Lower leg skin (tissue), 4 donors: ENCODE measurements around the gene RNASEH2B. TPM values are rescaled to one million over a fixed set of nuclear protein-coding genes. Genes with fewer than 3 reads are reported as not detected.

Experiments used
- DNase-seq, 2 donors: peaks; one replicate each; pipeline ENCODE4 v3.0.0-alpha.2; 2019; ENCODE audit warnings: low spot score in 2 of 2
- H3K4me3 ChIP-seq: fragments of 200-600 bp; sonication (generic); 2 replicates; pipeline ENCODE4 v1.5.1; 2017; ENCODE audit warnings: mild to moderate bottlenecking, low read depth; ENCODE audit not compliant: poor library complexity, severe bottlenecking
- CTCF ChIP-seq, 3 donors: fragments of 450-650 bp; IDR thresholded peaks; one replicate each; pipeline ENCODE4 v1.5.1; 2016; ENCODE audit warnings: antibody characterized with exemption in 3 of 3, mild to moderate bottlenecking in 3 of 3, moderate library complexity in 2 of 3
- POLR2A ChIP-seq, 2 donors: fragments of 450-650 bp; IDR thresholded peaks; one replicate each; pipeline ENCODE4 v1.6.1; 2016 to 2017; ENCODE audit warnings: antibody characterized with exemption in 2 of 2, mild to moderate bottlenecking in 1 of 2, moderate library complexity in 1 of 2
- WGBS, 2 donors: methylation state at CpG; one replicate each; pipeline ENCODE4 v1.1.5; 2018; 5-methylcytosine and 5-hydroxymethylcytosine counted together
- intact Hi-C: fragments of 100-400 bp; cut with DNase I; formaldehyde crosslinking; loops from one replicate; pipeline ENCODE4 v1.15.0; 2023; ENCODE audit warnings: low total_unique reads
- total RNA-seq, 4 donors: library from RNA; depleted of rRNA; stranded (reverse); fragments of >200 nt; gene quantifications; one replicate each; pipeline ENCODE4 v1.1.0, GENCODE V29; 2016

Gene RNASEH2B
- total RNA-seq, 4 donors from 2014 or later = 22.8 to 47.9 (median 25.1) TPM

- intact Hi-C loops = no loop called here
- no peak for DNase-seq
- H3K4me3 ChIP-seq = no peak overlapping the region
- no peak for TF ChIP-seq CTCF (IDR thresholded peaks at IDR 0.05)
- TF ChIP-seq POLR2A (IDR thresholded peaks at IDR 0.05) = no peak
- 74 to 84% methylated on average over 4 of the region's 4 CpGs for WGBS, 2 donors
These were observed 86.3 kb downstream of the RNASEH2B start for GRCh38 chr13:50995854-50996253.

GRCh38 chr13:50998326-50998725 lies 88.7 kb downstream of the RNASEH2B start:
- WGBS, 2 donors = 66 to 77% methylated on average over 3 of the region's 3 CpGs
- H3K4me3 ChIP-seq = no peak overlapping the region
- TF ChIP-seq POLR2A (IDR thresholded peaks at IDR 0.05) (no peak), CTCF (IDR thresholded peaks at IDR 0.05) (no peak)
- intact Hi-C loops = no loop called here
- no peak for DNase-seq

- DNase-seq = peak in 1 of 2 donors; percentile 57
- no peak overlapping the region for H3K4me3 ChIP-seq
- intact Hi-C loops = no loop called here
- 87% methylated on average over 7 of the region's 7 CpGs for WGBS, 2 donors
- TF ChIP-seq POLR2A (IDR thresholded peaks at IDR 0.05) (no peak), CTCF (IDR thresholded peaks at IDR 0.05) (no peak)
These were observed 90.0 kb downstream of the RNASEH2B start for GRCh38 chr13:50999641-51000040.

GRCh38 chr13:51000061-51000460 lies 90.5 kb downstream of the RNASEH2B start:
- intact Hi-C loops = no loop called here
- WGBS, 2 donors = 46 to 57% methylated on average over 5 of the region's 5 CpGs
- H3K4me3 ChIP-seq = no peak overlapping the region
- TF ChIP-seq CTCF (IDR thresholded peaks at IDR 0.05) (no peak), POLR2A (IDR thresholded peaks at IDR 0.05) (no peak)
- DNase-seq = no peak

GRCh38 chr13:51000571-51001260 lies 91.1 kb downstream of the RNASEH2B start:
- no peak overlapping the region for H3K4me3 ChIP-seq
- WGBS, 2 donors = 52 to 59% methylated on average over 15 of the region's 15 CpGs
- no peak for TF ChIP-seq POLR2A (IDR thresholded peaks at IDR 0.05)
- peak; percentile 79 to 89 for DNase-seq
- intact Hi-C loops = no loop called here

GRCh38 chr13:51001335-51001734 lies 91.7 kb downstream of the RNASEH2B start:
- TF ChIP-seq CTCF (IDR thresholded peaks at IDR 0.05) (no peak), POLR2A (IDR thresholded peaks at IDR 0.05) (no peak)
- WGBS, 2 donors = 75 to 91% methylated on average over 4 to 8 of the region's 8 CpGs
- H3K4me3 ChIP-seq = no peak overlapping the region
- intact Hi-C loops = no loop called here
- peak in 1 of 2 donors; percentile 72 for DNase-seq
